Lower lobe of right lung (tissue), 2 donors: Measurements from ENCODE around the gene DNAJC18. TPM values are rescaled to one million over a fixed set of nuclear protein-coding genes. Genes with fewer than 3 reads are reported as not detected.

Source experiments
- ATAC-seq, 2 donors: fragments of 200-7000 bp; cut with Tn5 transposase; one replicate each; pipeline ENCODE4 v1.9.1; 2020 to 2022; ENCODE audit warnings: mild to moderate bottlenecking in 2 of 2, moderate library complexity in 2 of 2
- DNase-seq: peaks from one replicate; pipeline ENCODE4 v3.0.0-alpha.2; 2020
- H3K27ac ChIP-seq: fragments of 200-600 bp; one replicate; pipeline ENCODE4 v1.8.0; 2022
- H3K27me3 ChIP-seq: fragments of 200-600 bp; one replicate; pipeline ENCODE4 v1.8.0; 2022; ENCODE audit warnings: low read depth
- H3K36me3 ChIP-seq: fragments of 200-600 bp; one replicate; pipeline ENCODE4 v1.8.0; 2022; ENCODE audit warnings: mild to moderate bottlenecking
- H3K4me1 ChIP-seq: fragments of 200-600 bp; one replicate; pipeline ENCODE4 v1.8.0; 2022
- H3K4me3 ChIP-seq: fragments of 200-600 bp; one replicate; pipeline ENCODE4 v1.8.0; 2022; ENCODE audit warnings: mild to moderate bottlenecking
- H3K9me3 ChIP-seq: fragments of 200-600 bp; one replicate; pipeline ENCODE4 v1.8.0; 2022
- intact Hi-C: fragments of 100-400 bp; cut with DNase I; formaldehyde crosslinking; loops from one replicate; pipeline ENCODE4 v1.11.0; 2022
- total RNA-seq: library from RNA; stranded (reverse); fragmentation: NEBNext Ultra II Directional; extraction: Animal tissue kit (Norgen Biotek cat#: 25700); gene quantifications from one replicate; pipeline ENCODE4 v1.2.1, GENCODE V29; 2021
- TF ChIP-seq, protein P1 (sequence below): fragments of 200-600 bp; IDR thresholded peaks from one replicate; pipeline ENCODE4 v1.8.0; 2022; ENCODE audit warnings: antibody characterized with exemption, mild to moderate bottlenecking
- donor health status: DM: no; HTN: yes; CAD: no; lungs with severe emphysema.

Gene DNAJC18
- total RNA-seq, 1 donor from 2014 or later = 10.0 TPM

DNA sequence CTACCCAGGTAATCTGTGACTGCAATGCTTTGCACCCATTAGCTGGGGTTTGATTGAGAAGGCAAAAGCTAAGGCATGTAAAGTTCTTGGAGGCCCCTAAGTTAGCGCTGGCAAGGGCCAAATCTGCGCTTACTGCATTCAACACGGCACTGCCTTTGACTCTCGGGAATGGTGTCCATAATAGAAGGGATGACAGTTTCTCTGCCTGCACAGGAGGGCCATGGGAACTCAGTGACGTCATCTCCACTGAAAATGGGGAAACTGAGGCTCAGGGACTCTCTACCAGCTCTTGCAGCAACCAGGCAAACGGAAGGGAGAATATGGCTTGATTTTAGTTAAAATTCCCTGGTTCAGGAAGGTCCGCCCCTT is 35.9 kb downstream of the DNAJC18 start:
- TF ChIP-seq, protein P1, sequence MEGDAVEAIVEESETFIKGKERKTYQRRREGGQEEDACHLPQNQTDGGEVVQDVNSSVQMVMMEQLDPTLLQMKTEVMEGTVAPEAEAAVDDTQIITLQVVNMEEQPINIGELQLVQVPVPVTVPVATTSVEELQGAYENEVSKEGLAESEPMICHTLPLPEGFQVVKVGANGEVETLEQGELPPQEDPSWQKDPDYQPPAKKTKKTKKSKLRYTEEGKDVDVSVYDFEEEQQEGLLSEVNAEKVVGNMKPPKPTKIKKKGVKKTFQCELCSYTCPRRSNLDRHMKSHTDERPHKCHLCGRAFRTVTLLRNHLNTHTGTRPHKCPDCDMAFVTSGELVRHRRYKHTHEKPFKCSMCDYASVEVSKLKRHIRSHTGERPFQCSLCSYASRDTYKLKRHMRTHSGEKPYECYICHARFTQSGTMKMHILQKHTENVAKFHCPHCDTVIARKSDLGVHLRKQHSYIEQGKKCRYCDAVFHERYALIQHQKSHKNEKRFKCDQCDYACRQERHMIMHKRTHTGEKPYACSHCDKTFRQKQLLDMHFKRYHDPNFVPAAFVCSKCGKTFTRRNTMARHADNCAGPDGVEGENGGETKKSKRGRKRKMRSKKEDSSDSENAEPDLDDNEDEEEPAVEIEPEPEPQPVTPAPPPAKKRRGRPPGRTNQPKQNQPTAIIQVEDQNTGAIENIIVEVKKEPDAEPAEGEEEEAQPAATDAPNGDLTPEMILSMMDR = no peak
- peak overlapping the region; percentile 90 for H3K27ac ChIP-seq

DNA sequence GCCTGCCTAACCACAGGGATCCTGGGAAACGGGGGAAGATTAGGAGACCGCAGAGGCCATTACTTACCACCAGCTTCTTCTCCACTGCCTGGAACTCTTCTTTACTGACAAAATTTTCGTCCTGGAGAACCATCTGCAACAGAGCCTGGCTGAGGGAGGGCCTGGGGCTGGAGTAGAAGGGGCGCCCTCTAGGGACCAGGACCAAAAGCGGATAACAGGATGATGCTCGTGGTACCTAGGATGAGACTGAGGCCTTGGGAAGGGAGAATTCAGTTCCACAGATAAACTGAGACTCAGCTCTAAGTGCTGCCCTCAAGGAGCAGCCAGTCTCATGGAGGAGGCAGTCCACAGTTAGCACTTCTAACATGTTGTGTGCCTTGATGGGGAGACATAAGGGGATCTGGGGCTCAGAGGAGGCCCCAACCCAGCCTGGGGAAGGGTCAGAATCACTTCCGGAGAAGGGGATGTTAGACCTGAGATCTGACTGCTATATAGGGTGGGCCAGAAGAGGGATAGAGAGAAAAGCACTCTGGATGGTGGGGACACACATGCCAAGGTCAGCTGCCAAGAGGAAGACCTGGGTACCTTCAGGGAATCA is 36.7 kb downstream of the DNAJC18 start:
- peaks cover 19% of the 10 kb centered on the region for H3K4me1 ChIP-seq
- TF ChIP-seq, protein P1 = peak; percentile 43
- no peaks in the 10 kb centered on the region for H3K9me3 ChIP-seq
- H3K27me3 ChIP-seq = no peaks in the 10 kb centered on the region
- H3K4me3 ChIP-seq = peak overlapping the region; percentile 61
- no peak for ATAC-seq
- no peak overlapping the region for H3K27ac ChIP-seq
- no peak for DNase-seq
- no peaks in the 10 kb centered on the region for H3K36me3 ChIP-seq
- intact Hi-C loops = no loop called here

More for the DNA sequence above, 35.9 kb downstream of the DNAJC18 start:
- Histone ChIP-seq H3K36me3 (no peaks in the 10 kb centered on the region), H3K4me3 (peak overlapping the region; percentile 61), H3K9me3 (no peaks in the 10 kb centered on the region), H3K4me1 (peaks cover 19% of the 10 kb centered on the region), H3K27me3 (no peaks in the 10 kb centered on the region)
- intact Hi-C loops = no loop called here
- ATAC-seq = peak; percentile 3 to 4
- no peak for DNase-seq

DNA sequence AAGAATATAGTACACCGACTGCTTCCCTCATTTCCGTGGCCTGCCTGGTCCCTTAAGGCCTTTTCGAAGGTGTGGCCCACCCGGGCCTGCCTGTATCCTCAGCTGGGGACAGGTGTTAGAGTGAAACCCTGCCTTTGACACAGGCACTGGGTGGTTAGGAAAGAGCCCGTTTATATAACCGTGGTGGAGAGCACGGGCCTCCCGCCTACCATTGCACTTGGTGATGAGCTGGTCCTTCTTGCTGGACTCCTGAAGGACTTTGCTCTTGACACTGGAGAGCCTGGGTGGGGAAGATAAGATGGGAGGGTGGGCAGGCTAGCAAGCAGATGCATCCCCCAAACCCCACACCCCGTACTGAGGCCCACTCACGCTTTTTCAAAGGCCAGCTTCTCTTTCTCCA is 37.8 kb downstream of the DNAJC18 start:
- H3K9me3 ChIP-seq = no peaks in the 10 kb centered on the region
- H3K27me3 ChIP-seq = no peaks in the 10 kb centered on the region
- H3K4me3 ChIP-seq = no peak overlapping the region
- peaks cover 19% of the 10 kb centered on the region for H3K4me1 ChIP-seq
- DNase-seq (no peak), ATAC-seq (no peak)
- TF ChIP-seq, protein P1 = no peak
- intact Hi-C loops = no loop called here
- no peaks in the 10 kb centered on the region for H3K36me3 ChIP-seq
- H3K27ac ChIP-seq = no peak overlapping the region

DNA sequence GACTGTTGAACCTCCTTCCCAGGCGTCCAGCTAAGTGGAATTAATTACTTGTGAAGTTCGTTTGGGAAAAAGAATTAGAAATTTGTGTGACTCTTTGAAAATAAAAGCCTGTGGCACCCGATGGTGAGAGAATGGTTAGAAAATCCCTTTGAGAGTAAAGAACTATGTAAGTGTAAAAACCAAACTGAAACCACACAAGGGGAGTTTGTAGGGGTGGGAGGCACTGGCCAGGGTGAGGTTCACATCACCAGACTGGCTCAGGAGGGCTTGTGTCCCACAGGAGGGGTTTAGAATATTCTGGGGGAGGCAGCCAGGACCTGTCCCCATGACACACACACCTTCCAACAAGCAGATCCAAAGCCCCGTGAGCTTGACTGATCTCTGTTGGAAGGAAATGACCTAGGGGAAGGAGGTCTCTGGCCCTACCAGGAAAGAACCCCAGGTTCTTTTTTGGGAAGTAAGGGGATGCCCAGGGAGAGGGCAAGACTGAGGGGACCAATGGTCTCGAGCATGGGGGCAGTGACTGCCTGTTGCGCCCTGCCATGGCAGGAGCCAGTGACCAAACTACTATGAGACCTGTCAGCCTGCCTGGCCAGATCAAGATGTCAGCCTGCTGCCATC is 39.7 kb downstream of the DNAJC18 start:
- Histone ChIP-seq H3K9me3 (no peaks in the 10 kb centered on the region), H3K4me3 (no peak overlapping the region), H3K27ac (no peak overlapping the region), H3K4me1 (peaks cover 25% of the 10 kb centered on the region), H3K27me3 (peaks cover 10% of the 10 kb centered on the region), H3K36me3 (no peaks in the 10 kb centered on the region)
- ATAC-seq (no peak), DNase-seq (no peak)
- TF ChIP-seq, protein P1 = no peak
- intact Hi-C loops = no loop called here

DNA sequence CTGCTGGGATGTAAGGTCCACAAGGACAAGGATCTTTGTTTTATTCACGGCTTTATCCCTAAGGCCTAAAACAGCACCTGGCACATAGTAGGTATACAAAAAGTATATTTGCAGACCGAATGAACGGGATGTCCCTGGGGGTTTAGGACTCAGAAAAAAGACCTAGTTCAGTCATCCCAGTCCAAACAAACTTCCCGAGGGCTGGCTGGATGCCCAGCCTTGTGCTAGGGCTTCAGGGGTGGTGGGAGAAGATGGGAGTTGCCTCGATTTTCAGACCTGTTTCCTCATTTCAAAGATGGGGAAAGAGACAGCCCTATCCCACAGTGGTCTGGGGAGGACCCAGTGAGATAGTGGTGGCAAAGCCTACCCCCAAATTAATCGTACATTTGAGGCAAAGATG is 41.4 kb downstream of the DNAJC18 start:
- Histone ChIP-seq H3K27ac (no peak overlapping the region), H3K4me1 (peaks cover 29% of the 10 kb centered on the region), H3K9me3 (no peaks in the 10 kb centered on the region), H3K36me3 (no peaks in the 10 kb centered on the region), H3K4me3 (no peak overlapping the region), H3K27me3 (peaks cover 27% of the 10 kb centered on the region)
- ATAC-seq = no peak
- intact Hi-C loops = no loop called here
- TF ChIP-seq, protein P1 = no peak
- no peak for DNase-seq
